ENCODE measurements around the gene SMOC1.

SMOC1 gene

GRCh38 chr14:69968681-69969080 is 89.5 kb downstream of the SMOC1 start:
- no peak for DNase-seq (ENCODE audit: low read depth)
- no peak for TF ChIP-seq CTCF (IDR thresholded peaks at IDR 0.05; ENCODE audit: low read depth, low read length, missing control alignments)
- no peak overlapping the region for H3K4me3 ChIP-seq (ENCODE audit: low read depth, low read length)

GRCh38 chr14:69972755-69973154 is 93.5 kb downstream of the SMOC1 start:
- no peak overlapping the region for H3K4me3 ChIP-seq (ENCODE audit: low read depth, low read length)
- TF ChIP-seq CTCF (IDR thresholded peaks at IDR 0.05; ENCODE audit: low read depth, low read length, missing control alignments): no peak
- DNase-seq (ENCODE audit: low read depth): no peak

- no peak for DNase-seq (ENCODE audit: low read depth)
- no peak overlapping the region for H3K4me3 ChIP-seq (ENCODE audit: low read depth, low read length)
- TF ChIP-seq CTCF (IDR thresholded peaks at IDR 0.05; ENCODE audit: low read depth, low read length, missing control alignments): no peak
Observed at GRCh38 chr14:69973846-69974245, 94.6 kb downstream of the SMOC1 start.

- H3K4me3 ChIP-seq (ENCODE audit: low read depth, low read length): no peak overlapping the region
- TF ChIP-seq CTCF (IDR thresholded peaks at IDR 0.05; ENCODE audit: low read depth, low read length, missing control alignments): no peak
- DNase-seq (ENCODE audit: low read depth): no peak
Observed at GRCh38 chr14:69979882-69980281, 100.7 kb downstream of the SMOC1 start.

- DNase-seq (ENCODE audit: low read depth): no peak
- TF ChIP-seq CTCF (IDR thresholded peaks at IDR 0.05; ENCODE audit: low read depth, low read length, missing control alignments): no peak
- no peak overlapping the region for H3K4me3 ChIP-seq (ENCODE audit: low read depth, low read length)
Observed at GRCh38 chr14:69980457-69981425, 101.5 kb downstream of the SMOC1 start.

- no peak overlapping the region for H3K4me3 ChIP-seq (ENCODE audit: low read depth, low read length)
- no peak for DNase-seq (ENCODE audit: low read depth)
- TF ChIP-seq CTCF (IDR thresholded peaks at IDR 0.05; ENCODE audit: low read depth, low read length, missing control alignments): no peak
Observed at GRCh38 chr14:69982220-69982839, 103.1 kb downstream of the SMOC1 start.

Data from GM12864 (cell line).